HTR-8/SVneo (cell line): Measurements from ENCODE around the gene LRRC39.
"Not testable (repeated sequence)": the region's sequence is repeated elsewhere in the genome, so short reads cannot be mapped to it uniquely, and the experiment has no call there.

Experiments
- DNase-seq: peaks from one replicate; pipeline ENCODE4 v3.0.0; 2011; ENCODE audit warnings: low spot score, mixed read lengths; ENCODE audit not compliant: insufficient read length
- FAIRE-seq: peaks from 2 replicates; lab custom pipeline; 2011; peaks lifted over from hg19 to GRCh38; lab: Jason Lieb, UNC

LRRC39 gene

DNA sequence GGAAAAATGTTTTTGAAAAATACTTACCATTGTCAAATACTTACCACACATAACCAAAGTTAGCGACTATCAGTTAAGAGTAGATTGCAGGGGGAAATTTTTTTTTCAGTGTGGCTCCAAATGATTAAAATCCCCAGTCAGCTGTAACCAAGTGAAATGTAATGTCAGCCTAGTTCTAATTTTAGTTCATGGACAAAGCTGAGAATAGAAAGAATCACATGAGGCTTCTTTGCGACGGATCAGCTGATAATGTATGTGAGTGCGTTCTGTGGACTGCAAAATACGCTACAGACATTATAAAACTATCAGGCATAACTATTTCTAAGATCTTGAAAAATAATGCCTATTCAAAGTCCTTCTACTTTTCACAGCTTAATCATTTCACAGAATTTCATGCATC is at the start of gene LRRC39:
Gene LRRC39, minus strand, starts transcription at position 166 of the 400 bp plus-strand sequence. CDS start 9,740 bp downstream, outside the sequence.
- FAIRE-seq (no peak), DNase-seq (no peak)

DNA sequence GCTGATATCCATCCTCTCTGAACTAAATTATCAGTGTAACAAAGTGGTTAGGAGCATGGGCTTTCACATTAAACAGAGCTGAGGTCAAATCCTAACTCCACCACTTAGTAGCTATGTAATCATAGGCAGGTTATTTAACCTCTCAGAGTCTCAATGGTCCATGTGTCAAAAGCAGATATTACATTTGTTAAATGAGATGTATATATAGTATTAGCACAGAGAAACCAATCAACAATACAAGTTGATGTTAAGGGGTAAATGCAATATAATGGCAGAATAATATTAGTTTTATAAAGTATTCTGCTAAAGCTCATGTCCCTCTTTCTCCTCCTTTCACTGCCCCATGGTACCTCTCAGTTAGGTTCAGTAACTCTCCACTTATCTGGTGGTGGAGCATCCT is 44.4 kb upstream of the LRRC39 start:
- no peak for FAIRE-seq

DNA sequence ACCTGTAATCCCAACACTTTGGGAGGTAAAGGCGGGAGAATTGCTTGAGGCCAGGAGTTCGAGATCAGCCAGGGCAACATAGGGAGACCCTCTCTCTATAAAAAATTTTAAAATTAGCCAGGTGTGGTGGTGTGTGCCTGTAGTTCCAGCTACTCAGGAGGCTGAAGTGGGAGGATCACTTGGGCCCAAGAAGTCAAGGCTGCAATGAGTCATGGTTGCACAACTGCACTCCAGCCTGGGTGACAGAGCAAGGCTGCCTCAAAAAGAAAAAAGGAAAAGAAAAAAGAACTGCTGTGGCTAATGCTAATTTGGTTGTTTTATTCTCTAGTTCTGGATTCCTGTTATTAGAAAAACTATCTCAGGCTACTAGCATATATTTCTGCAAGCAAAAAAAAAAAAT is 41.8 kb upstream of the LRRC39 start:
- FAIRE-seq: no peak

More for the DNA sequence above, 44.4 kb upstream of the LRRC39 start:
- DNase-seq: no peak

DNA sequence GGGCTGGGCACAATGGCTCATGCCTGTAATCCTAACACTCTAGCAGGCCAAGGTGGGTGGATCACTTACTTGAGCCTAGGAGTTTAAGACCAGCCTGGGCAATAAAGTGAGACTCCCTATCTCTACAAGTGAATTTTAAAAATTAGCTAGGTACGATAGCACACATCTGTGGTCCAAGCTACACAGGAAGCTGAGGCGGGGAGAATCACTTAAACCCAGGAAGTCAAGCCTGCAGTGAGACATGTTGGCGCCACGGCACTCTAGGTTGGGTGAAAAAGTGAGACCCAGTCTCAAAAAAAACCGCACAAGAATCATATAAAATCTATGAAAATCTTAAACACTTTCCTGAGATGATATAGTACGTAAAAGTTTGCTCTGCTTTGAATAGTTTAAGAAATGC is 41.4 kb upstream of the LRRC39 start:
- FAIRE-seq (no peak), DNase-seq (no peak)

More for the DNA sequence above, 41.8 kb upstream of the LRRC39 start:
- DNase-seq: no peak

DNA sequence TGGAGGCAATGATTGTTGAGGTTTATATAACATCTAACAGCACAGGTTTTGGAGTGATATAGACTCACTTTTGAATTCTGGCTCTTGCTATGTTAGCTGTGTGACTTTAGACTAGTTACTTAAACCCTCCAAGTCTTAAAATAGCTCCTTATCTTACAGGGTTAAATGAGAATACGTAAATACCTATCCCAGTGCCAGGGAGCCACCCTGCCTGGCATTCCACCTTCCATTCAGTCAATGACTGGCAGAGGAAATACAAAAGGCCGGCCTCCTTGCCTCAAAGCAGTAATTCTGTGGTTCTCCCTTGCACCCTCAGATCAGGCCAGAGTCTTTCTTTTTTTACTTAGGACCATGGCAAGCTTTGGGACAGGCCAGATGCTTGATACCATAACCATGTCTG is 39.8 kb upstream of the LRRC39 start:
- no peak for FAIRE-seq
- DNase-seq: no peak

DNA sequence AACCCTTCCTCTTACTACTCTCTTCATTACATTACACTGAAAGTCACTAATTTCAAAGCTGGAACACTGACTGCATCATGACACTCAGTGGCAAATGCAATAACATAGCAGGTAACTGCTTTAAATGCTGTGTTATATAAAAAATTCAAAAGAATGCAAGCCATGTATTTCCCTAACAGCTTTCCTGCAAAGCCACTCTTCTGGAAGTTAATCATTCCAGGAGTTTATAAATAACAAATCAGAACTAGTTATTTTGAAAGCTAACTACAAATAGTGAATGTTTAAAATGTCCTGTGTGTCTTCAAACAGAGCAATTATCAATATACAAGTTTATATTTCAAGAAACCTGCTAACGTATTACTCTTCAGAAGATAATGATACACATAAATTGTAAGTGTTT is 37.0 kb upstream of the LRRC39 start:
- no peak for DNase-seq
- no peak for FAIRE-seq

DNA sequence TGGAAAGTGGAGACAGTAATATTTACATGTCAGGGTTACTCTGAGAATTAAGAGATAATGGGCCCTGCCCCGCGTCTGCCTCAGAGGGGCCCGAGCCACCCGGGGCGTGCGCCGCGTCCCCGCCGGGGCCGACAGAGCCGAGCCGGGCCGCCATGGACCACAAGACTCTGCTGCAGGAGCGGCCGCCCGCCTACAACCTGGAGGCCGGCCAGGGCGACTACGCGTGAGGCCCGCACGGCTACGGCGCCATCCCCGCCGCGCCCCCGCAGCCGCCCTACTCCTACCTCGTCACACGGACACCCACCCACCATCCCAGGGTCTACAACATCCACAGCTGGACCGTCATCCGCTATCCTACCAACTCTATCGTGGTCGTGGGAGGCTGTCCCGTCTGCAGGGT is 35.1 kb upstream of the LRRC39 start:
- no peak for DNase-seq
- FAIRE-seq: no peak

DNA sequence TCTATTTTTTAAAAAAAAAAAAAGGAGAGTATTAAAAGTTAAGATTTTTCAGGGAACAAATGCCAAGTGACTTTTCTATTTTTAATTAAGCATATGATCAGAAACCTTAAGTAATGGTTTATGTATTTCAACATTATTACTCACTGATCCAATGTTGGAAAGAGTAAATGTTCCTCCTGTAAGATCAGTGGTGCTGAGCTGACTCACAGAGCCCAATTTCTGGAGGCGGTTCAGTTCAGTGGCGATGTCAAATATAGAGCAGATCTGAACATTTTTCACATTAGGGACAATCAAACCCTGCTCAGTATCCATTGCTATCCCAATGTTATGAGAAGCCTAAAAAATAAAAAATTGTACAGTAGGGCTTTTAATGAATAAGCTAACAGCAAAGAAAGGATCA is 28.2 kb upstream of the LRRC39 start:
- no peak for FAIRE-seq
- DNase-seq: no peak

DNA sequence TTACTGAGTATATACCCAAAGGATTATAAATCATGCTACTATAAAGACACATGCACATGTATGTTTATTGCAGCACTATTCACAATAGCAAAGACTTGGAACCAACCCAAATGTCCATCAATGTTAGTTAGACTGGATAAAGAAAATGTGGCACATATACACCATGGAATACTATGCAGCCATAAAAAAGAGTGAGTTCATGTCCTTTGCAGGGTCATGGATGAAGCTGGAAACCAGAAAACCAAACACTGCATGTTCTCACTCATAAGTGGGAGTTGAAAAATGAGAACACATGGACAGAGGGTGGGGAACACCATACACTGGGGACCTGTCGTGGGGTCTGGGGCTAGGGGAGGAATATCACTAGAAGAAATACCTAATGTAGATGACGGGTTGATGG is 27.5 kb upstream of the LRRC39 start:
- not testable (repeated sequence) for DNase-seq, FAIRE-seq

DNA sequence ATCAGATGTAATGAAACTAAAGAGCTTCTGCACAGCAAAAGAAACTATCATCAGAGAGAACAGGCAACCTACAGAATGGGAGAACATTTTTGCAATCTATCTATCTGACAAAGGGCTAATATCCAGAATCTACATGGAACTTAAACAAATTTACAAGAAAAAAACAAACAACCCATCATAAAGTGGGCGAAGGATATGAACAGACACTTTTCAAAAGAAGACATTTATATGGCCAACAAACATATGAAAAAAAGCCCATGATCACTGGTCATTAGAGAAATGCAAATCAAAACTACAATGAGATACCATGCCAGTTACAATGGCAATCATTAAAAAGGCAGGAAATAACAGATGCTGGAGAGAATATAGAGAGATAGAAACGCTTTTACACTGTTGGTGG is 27.0 kb upstream of the LRRC39 start:
- FAIRE-seq, DNase-seq: not testable (repeated sequence)

DNA sequence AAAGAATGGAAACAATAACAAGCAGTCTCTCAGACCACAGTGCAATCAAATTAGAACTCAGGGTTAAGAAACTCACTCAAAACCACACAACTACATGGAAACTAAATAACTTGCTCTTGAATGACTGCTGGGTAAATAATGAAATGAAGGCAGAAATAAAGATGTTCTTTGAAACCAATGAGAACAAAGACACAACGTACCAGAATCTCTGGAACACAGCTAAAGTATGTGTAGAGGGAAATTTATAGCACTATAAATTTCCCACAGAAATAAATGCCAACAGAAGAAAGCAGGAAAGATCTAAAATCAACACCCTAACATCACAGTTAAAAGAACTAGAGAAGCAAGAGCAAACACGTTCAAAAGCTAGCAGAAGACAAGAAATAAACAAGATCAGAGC is 24.6 kb upstream of the LRRC39 start:
- DNase-seq, FAIRE-seq: not testable (repeated sequence)

DNA sequence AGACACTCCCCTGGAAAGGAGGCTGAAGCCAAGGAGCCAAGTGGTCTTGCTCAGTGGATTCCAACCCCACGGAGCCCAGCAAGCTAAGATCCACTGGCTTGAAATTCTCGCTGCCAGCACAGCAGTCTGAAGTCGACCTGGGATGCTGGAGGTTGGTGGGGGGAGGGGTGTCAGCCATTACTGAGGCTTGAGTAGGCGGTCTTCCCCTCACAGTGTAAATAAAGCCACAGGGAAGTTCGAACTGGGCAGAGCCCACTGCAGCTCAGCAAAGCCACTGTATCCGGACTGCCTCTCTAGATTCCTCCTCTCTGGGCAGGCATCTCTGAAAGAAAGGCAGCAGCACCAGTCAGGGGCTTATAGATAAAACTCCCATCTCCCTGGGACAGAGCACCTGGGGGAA is 22.0 kb upstream of the LRRC39 start:
- FAIRE-seq, DNase-seq: not testable (repeated sequence)

DNA sequence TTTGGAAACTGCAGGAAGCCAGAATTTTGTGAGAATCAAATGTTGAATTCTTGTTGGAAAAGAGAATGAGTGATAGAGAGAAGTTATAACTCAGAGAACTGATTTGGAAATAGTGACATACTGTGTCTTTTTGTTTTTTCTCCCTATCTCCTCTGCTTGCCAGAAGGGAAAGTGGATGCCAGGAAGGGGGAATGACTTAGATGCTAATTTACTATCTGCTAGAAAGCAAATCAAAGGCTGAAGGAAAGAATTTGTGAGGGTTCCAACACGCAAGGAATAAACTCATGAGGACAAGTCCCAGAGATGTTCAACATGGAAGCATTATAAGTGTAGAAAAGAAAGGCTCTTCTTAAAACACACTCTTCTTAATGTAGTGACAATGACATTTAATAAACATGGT is 20.5 kb upstream of the LRRC39 start:
- DNase-seq (no peak), FAIRE-seq (no peak)

DNA sequence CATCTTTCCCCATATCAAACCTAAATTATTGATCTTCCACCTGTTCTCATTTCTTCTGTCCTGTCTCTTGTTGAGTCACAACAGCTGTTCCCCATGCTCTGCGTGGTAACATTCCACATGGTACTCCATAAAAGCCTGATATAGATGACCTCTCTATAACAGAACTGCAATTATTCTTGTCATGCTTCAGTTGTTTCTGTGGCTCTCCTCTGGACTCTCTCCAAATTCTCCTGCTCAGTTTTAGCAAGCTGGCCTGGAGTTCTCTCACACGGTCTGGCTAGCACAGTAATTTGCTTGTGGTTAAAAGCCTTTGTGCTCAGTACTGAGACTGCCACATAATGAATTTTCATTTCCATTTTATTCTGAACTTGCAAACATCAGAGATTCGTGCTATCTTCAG is 10.6 kb upstream of the LRRC39 start:
- DNase-seq: no peak
- no peak for FAIRE-seq

DNA sequence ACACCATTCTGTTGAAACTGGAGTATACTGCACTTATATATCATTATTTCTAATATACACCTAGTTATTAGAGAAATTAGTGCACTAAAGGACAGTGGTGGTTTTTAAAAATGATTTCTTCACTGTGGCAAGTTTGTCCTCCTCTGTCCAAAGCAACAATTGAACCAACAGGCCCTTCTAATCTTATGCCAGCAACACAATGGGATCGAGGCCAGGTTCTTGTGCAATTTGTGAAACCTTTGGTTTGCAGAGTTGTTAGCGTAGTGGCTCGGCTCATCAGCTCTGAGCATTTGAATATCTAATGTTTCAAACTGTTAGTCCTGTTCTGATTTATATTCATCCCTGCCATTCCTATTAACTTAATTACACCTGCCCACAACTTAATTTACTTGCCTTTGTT is 9.9 kb upstream of the LRRC39 start:
- no peak for FAIRE-seq
- DNase-seq: no peak

DNA sequence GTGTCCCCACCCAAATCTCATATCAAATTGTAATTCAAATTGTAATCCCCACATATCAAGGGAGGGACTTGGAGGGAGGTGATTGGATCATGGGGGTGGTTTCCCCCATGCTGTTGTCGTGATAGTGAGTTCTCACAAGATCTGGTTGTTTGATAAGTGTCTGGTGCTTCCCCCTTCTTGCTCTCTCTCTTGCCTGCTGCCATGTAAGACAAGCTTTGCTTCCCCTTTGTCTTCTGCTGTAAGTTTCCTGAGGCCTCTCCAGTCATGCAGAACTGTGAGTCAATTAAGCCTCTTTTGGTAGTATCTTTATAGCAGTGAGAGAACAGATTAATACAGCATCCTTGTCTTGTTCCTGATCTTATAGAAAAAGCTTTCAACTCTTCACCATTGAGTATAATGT is 6.5 kb upstream of the LRRC39 start:
- no peak for DNase-seq
- FAIRE-seq: no peak

DNA sequence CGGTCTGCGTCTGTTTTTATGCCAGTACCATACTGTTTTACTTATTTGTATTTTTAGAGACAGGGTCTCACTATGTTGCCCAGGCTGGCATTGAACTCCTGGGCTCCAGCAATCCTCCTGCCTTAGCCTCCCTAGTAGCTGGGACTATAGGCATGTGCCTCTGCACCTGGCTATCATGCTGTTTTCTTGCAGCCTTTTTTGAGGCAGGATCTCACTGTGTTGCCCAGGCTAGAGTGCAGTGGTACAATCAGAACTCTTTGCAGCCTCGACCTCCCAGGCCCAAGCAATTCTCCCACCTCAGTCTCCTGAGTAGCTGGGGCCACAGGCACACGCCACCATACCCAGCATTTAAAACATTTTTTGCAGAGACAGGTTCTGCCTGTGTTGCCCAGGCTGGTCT is 5.3 kb upstream of the LRRC39 start:
- DNase-seq (no peak), FAIRE-seq (no peak)

DNA sequence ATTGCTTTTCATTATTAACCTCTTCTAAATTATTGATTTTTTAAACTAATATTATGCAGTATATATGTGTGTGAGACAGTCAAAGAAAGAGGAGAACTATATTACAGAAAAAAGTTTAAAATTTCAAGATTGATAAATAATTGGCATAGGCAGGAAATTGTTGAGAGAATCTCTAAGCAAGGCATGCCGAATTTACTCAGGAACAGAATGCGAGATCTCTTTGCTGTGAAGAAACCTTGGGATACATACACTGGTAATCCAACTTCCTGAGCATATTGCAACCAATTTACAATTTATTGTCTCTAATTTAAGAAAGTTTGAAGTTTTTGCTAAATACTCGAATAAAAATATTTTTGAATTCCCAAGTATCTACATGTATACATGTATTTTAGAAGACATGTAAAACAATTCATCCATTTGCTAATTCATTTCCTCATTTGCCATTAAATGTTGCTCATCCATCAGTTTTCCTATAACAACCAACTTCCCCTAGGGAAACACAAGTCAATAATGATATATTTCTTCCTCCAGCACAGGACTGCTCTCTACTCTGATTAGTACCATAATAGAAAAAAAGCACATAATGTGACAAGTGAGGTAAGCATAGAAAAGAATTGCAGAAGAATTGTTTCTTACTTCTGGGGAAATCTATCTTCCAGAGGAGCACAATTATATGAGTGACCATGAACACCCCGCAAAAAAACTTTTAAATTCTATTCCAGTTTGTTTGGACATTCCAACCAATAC is 588 bp downstream of the LRRC39 start:
- FAIRE-seq (no peak), DNase-seq (no peak)

DNA sequence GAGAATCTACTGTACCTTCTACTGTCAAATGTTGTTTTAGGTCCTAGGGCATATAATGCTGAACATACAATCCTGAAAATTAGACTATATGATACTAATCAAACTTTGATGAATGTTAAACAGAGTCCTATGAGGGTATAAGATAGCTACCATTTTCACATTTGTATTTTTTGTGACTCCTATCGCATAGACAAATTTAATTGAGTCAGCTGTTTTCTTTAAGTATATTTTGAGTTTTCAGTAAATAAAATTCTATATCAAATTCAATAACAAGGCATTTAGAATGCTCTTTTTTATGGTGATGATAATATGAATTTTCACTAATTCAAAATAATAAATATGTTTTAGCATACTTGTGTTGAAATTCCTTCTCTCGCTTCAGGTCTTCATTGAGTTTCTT is 10.0 kb downstream of the LRRC39 start:
- no peak for FAIRE-seq

DNA sequence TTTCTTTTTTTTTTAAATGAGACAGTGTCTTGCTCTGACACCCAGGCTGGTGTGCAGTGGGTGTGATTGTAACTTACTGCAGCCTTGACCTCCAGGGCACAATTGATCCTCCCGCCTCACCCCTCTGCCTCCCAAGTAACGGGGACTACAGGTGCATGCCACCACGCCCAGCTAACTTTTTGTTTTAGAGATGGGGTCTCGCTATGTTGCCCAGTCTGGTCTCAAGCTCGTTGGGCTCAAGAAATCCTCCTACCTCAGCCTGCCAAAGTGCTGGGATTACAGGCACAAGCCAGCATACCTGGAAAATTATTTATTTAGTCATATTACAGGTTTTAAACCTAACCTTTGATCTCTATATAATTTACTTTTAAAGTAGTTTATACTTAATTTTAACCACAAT is 13.4 kb downstream of the LRRC39 start:
- FAIRE-seq (no peak), DNase-seq (no peak)

More for the DNA sequence above, 10.0 kb downstream of the LRRC39 start:
- no peak for DNase-seq

DNA sequence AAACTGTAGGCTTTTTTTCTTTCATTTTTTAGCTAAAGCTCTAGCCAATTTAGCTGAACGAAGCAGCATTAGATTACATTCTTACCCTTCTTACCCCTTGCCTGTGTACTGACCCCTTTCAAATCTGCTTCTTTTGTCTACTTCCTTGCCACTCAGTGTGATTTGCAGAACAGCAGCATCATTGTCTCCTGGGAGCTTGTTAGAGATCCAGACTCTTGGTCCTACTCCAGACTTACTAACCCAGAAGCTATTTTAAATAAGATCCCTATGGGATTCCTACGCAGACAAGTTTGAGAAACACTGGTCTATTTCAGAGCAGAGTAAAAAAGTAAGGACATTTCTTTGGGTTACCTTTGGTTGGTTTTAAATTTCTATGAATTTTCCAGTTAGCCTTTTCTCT is 13.8 kb downstream of the LRRC39 start:
- no peak for FAIRE-seq
- DNase-seq: no peak

DNA sequence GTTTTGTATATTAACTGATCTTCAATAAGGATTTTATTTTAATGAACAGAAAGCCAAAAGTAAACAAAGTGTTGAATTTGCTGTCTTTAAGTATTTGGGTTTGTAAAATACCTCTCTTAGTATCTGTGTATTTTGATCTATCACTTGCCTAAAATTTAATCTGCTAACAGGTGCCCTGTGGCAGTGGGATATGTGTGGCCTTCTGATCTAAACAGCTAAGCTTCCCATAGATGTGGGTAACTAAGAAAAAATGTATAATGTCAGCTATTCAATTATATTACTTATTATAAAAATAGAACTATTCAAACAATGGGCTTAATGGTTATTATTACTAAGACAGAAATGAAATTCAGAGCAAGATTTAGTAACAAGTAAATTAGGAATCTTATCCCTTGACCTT is 15.2 kb downstream of the LRRC39 start:
- DNase-seq: no peak
- FAIRE-seq: no peak
